ENCODE measurements around the gene ADD2. TPM values are rescaled to one million over a fixed set of nuclear protein-coding genes. Genes with fewer than 3 reads are reported as not detected.
"Not testable (repeated sequence)": the region's sequence is repeated elsewhere in the genome, so short reads cannot be mapped to it uniquely, and the experiment has no call there.

The ADD2 gene
- polyA plus RNA-seq, 3 donors: 6.6 to 7.6 (median 7.0) TPM

GRCh38 chr2:70675862-70676261 lies 92.1 kb downstream of the ADD2 start:
- no peak for DNase-seq

- no peak for DNase-seq
Measured at GRCh38 chr2:70674636-70675430, 93.2 kb downstream of the ADD2 start.

- peak; percentile 50 for DNase-seq
Measured at GRCh38 chr2:70673041-70673647, 94.9 kb downstream of the ADD2 start.

- no peak for DNase-seq
Measured at GRCh38 chr2:70671092-70671675, 96.8 kb downstream of the ADD2 start.

- no peak for DNase-seq
Measured at GRCh38 chr2:70670626-70671025, 97.4 kb downstream of the ADD2 start.

GRCh38 chr2:70670202-70670601 lies 97.8 kb downstream of the ADD2 start:
- no peak for DNase-seq

GRCh38 chr2:70668911-70669310 lies 99.1 kb downstream of the ADD2 start:
- DNase-seq: no peak

- DNase-seq: no peak
Measured at GRCh38 chr2:70668432-70668831, 99.6 kb downstream of the ADD2 start.

GRCh38 chr2:70664525-70664924 lies 103.5 kb downstream of the ADD2 start:
- no peak for DNase-seq

GRCh38 chr2:70663411-70663810 lies 104.6 kb downstream of the ADD2 start:
- no peak for DNase-seq

- DNase-seq: no peak
Measured at GRCh38 chr2:70659551-70659950, 108.4 kb downstream of the ADD2 start.

- peak; percentile 34 for DNase-seq
Measured at GRCh38 chr2:70658476-70658875, 109.5 kb downstream of the ADD2 start.

GRCh38 chr2:70657246-70657645 lies 110.8 kb downstream of the ADD2 start:
- no peak for DNase-seq

GRCh38 chr2:70656421-70657010 lies 111.5 kb downstream of the ADD2 start:
- DNase-seq: no peak

- no peak for DNase-seq
Measured at GRCh38 chr2:70655786-70656185, 112.2 kb downstream of the ADD2 start.

GRCh38 chr2:70655211-70655610 lies 112.8 kb downstream of the ADD2 start:
- DNase-seq: not testable (repeated sequence)

- DNase-seq: no peak
Measured at GRCh38 chr2:70651727-70652126, 116.3 kb downstream of the ADD2 start.

- DNase-seq: no peak
Measured at GRCh38 chr2:70651014-70651413, 117.0 kb downstream of the ADD2 start.

GRCh38 chr2:70648961-70649360 lies 119.0 kb downstream of the ADD2 start:
- no peak for DNase-seq

GRCh38 chr2:70647873-70648481 lies 120.0 kb downstream of the ADD2 start:
- DNase-seq: peak; percentile 66

GRCh38 chr2:70646420-70646818 lies 121.6 kb downstream of the ADD2 start:
- DNase-seq: no peak

- DNase-seq: no peak
Measured at GRCh38 chr2:70645733-70646419, 122.1 kb downstream of the ADD2 start.
